ENCODE measurements around the gene STING1. TPM values are rescaled to one million over a fixed set of nuclear protein-coding genes. Genes with fewer than 3 reads are reported as not detected.

Gene STING1
- total and polyA plus RNA-seq, 2 of the 8 experiments (the other 6 are each of a cell fraction or from before 2014, with no cell fraction given): 0.26 to 0.47 TPM

- H3K18ac ChIP-seq (ENCODE audit: extremely low read depth, low read length): no peak overlapping the region
- peaks cover 0 to 19% of the 10 kb centered on the region in 2 experiments for H4K20me1 ChIP-seq (replicated peaks in 1 of 2; ENCODE audit: control insufficient read depth in 1 of 2, insufficient read depth in 2 of 2, low read length in 2 of 2)
- peak overlapping the region; percentile 100 for H3K56ac ChIP-seq (replicated peaks; ENCODE audit: insufficient read length, low read depth, low read length)
- peak overlapping the region; percentile 88 for H3K14ac ChIP-seq (ENCODE audit: insufficient read length)
- no peak overlapping the region; the same call in 1 of the 2 replicates for H2BK20ac ChIP-seq (ENCODE audit: low read length)
- no peaks in the 10 kb centered on the region for H3K4me1 ChIP-seq (replicated peaks in 1 of 4; ENCODE audit: control insufficient read depth in 3 of 4, insufficient read depth in 4 of 4, low read length in 3 of 4)
- H2AK5ac ChIP-seq (ENCODE audit: low read depth, low read length): no peak overlapping the region
- ChIA-PET CTCF (ENCODE audit: partially characterized antibody) (no interaction called here), POLR2A (ENCODE audit: partially characterized antibody) (no interaction called here)
- H3K4me2 ChIP-seq (ENCODE audit: insufficient read depth in 1 of 2, low read depth in 2 of 2, low read length in 2 of 2): no peak overlapping the region
- no peak overlapping the region for H4K5ac ChIP-seq (ENCODE audit: insufficient read length, low read depth, low read length)
- no peak overlapping the region for H3K23ac ChIP-seq (ENCODE audit: insufficient read length)
- H2AFZ ChIP-seq (ENCODE audit: low read length): no peak overlapping the region
- H4K8ac ChIP-seq (ENCODE audit: extremely low read depth, insufficient read depth, low read length): no peak overlapping the region; the same call in 1 of the 2 replicates
- no peak overlapping the region for H3K27ac ChIP-seq (ENCODE audit: low read depth, low read length)
- H3K4ac ChIP-seq (replicated peaks; ENCODE audit: insufficient read length, low read depth, low read length): no peak overlapping the region
- no peaks in the 10 kb centered on the region for H3K36me3 ChIP-seq (ENCODE audit: control insufficient read depth in 2 of 4, insufficient read depth in 4 of 4, low read length in 3 of 4)
- H2BK15ac ChIP-seq (ENCODE audit: low read length): 0 out of 2 replicates have a peak overlapping the region, but pooled peaks have one; percentile 29
- H2BK5ac ChIP-seq (ENCODE audit: low read depth, low read length): no peak overlapping the region
- H3K79me2 ChIP-seq (ENCODE audit: control insufficient read depth in 1 of 2, insufficient read depth in 2 of 2, low read length in 2 of 2): no peaks in the 10 kb centered on the region
- WGBS, 2 experiments (ENCODE audit: extremely low coverage in 1 of 2, insufficient coverage in 1 of 2, insufficient read length in 1 of 2, insufficient replicate concordance in 2 of 2, low coverage in 1 of 2, low lambda C conversion rate in 2 of 2, missing lambda C conversion rate in 1 of 2): 71 to 100% methylated on average over 3 of the region's 3 CpGs
- H2BK12ac ChIP-seq (ENCODE audit: low read depth, low read length): no peak overlapping the region
- no peak for FAIRE-seq
- no peaks in the 10 kb centered on the region for H3K9me3 ChIP-seq (ENCODE audit: insufficient read depth in 2 of 2, low read depth in 1 of 2, low read length in 1 of 2)
- H3K79me1 ChIP-seq (ENCODE audit: low read depth, low read length): no peaks in the 10 kb centered on the region; the same call in none of the 2 replicates
- no peaks in the 10 kb centered on the region for H3K27me3 ChIP-seq (replicated peaks in 1 of 4; ENCODE audit: control insufficient read depth in 3 of 4, extremely low read depth in 1 of 4, insufficient read depth in 3 of 4, low read length in 3 of 4)
- no peak for DNase-seq (ENCODE audit: low read depth in 1 of 2, low spot score in 2 of 2)
- H3K4me3 ChIP-seq (ENCODE audit: extremely low read depth in 1 of 4, insufficient read depth in 2 of 4, low read depth in 3 of 4, low read length in 4 of 4): no peak overlapping the region
- H2BK120ac ChIP-seq (replicated peaks; ENCODE audit: low read depth, low read length): no peak overlapping the region
- H4K91ac ChIP-seq (replicated peaks; ENCODE audit: insufficient read length, low read length): peak overlapping the region; percentile 81
- H3K9ac ChIP-seq (replicated peaks in 1 of 4; ENCODE audit: extremely low read depth in 1 of 4, low read depth in 3 of 4, low read length in 3 of 4): no peak overlapping the region
- peaks cover 26% of the 10 kb centered on the region; the same call in 1 of the 2 replicates for H3K23me2 ChIP-seq (ENCODE audit: low read depth, low read length)
- TF ChIP-seq FOSL1 (IDR thresholded peaks at IDR 0.05; ENCODE audit: insufficient read depth, low read depth, low read length): no peak
- no peak for TF ChIP-seq RFX5 (IDR thresholded peaks at IDR 0.05; ENCODE audit: borderline replicate concordance, low read depth, low read length)
- no peak for TF ChIP-seq RAD21 (IDR thresholded peaks at IDR 0.05 in 1 of 2, conservative IDR thresholded peaks at IDR 0.05 in 1 of 2; ENCODE audit: low read depth in 2 of 2, low read length in 2 of 2)
- no peak for TF ChIP-seq CTBP2 (IDR thresholded peaks at IDR 0.05; ENCODE audit: borderline replicate concordance, insufficient read depth, insufficient read length, low read length)
- no peak for TF ChIP-seq NANOG (IDR thresholded peaks at IDR 0.05; ENCODE audit: insufficient read depth, low read depth, low read length, poor library complexity, severe bottlenecking)
- no peak for TF ChIP-seq NRF1 (IDR thresholded peaks at IDR 0.05; ENCODE audit: low read depth, low read length)
- no peak for TF ChIP-seq GABPA (IDR thresholded peaks at IDR 0.05; ENCODE audit: borderline replicate concordance, insufficient read depth, low read length)
- no peak for TF ChIP-seq TAF1 (IDR thresholded peaks at IDR 0.05; ENCODE audit: low read depth, low read length)
- no peak for TF ChIP-seq EZH2 (IDR thresholded peaks at IDR 0.05; ENCODE audit: low read depth, low read length, severe bottlenecking)
Observed at GRCh38 chr5:139451878-139452660, 30.5 kb downstream of the STING1 start.
